BE2C (cell line): ENCODE data around the gene PLGLB1. TPM values are rescaled to one million over a fixed set of nuclear protein-coding genes. Genes with fewer than 3 reads are reported as not detected.
"Not testable (repeated sequence)": the region's sequence is repeated elsewhere in the genome, so short reads cannot be mapped to it uniquely, and the experiment has no call there.

Source experiments
- DNase-seq: peaks from one replicate; pipeline ENCODE4 v3.0.0-alpha.2; 2020
- H3K27me3 ChIP-seq: fragments of 250-450 bp; sonication (Bioruptor Pico); 2 replicates; pipeline ENCODE4 v1.5.1; 2020; ENCODE audit warnings: mild to moderate bottlenecking
- H3K36me3 ChIP-seq: fragments of 250-450 bp; sonication (Bioruptor Pico); 2 replicates; pipeline ENCODE4 v1.5.1; 2020; ENCODE audit warnings: mild to moderate bottlenecking
- H3K4me1 ChIP-seq: fragments of 250-450 bp; sonication (Bioruptor Pico); 2 replicates; pipeline ENCODE4 v1.5.1; 2020
- H3K4me3 ChIP-seq: 2 replicates; pipeline ENCODE4 v1.5.1; 2011; ENCODE audit warnings: low read depth, low read length
- H3K9me3 ChIP-seq: fragments of 250-450 bp; sonication (Bioruptor Pico); 2 replicates; pipeline ENCODE4 v1.5.1; 2020
- polyA plus RNA-seq: library from polyadenylated mRNA; unstranded; fragments of >200 nt; gene quantifications from one replicate; pipeline ENCODE4 v1.2.1, GENCODE V29; 2012; ENCODE audit warnings: low read depth, missing spikeins; ENCODE audit not compliant: insufficient read length, insufficient read depth

Gene PLGLB1
- polyA plus RNA-seq, result not detected

GRCh38 chr2:87021744-87022143 lies at the start of gene PLGLB1:
PLGLB1 (minus strand) TSS chr2:87021844; CDS start chr2:87021783, 61 bp downstream.
- not testable (repeated sequence) for DNase-seq, H3K4me1 ChIP-seq, H3K4me3 ChIP-seq, H3K36me3 ChIP-seq, H3K27me3 ChIP-seq, H3K9me3 ChIP-seq

- DNase-seq, result not testable (repeated sequence)
These were observed 42.7 kb upstream of the PLGLB1 start for GRCh38 chr2:87064305-87064704.

GRCh38 chr2:87063431-87063830 lies 41.8 kb upstream of the PLGLB1 start:
- not testable (repeated sequence) for H3K4me1 ChIP-seq, H3K4me3 ChIP-seq, H3K36me3 ChIP-seq, H3K27me3 ChIP-seq, H3K9me3 ChIP-seq, DNase-seq

More at GRCh38 chr2:87064305-87064704, 42.7 kb upstream of the PLGLB1 start:
- H3K4me1 ChIP-seq, H3K9me3 ChIP-seq, H3K4me3 ChIP-seq, H3K36me3 ChIP-seq, H3K27me3 ChIP-seq: not testable (repeated sequence)

GRCh38 chr2:87061519-87061918 lies 39.9 kb upstream of the PLGLB1 start:
- H3K4me3 ChIP-seq, H3K36me3 ChIP-seq, DNase-seq, H3K27me3 ChIP-seq, H3K9me3 ChIP-seq, H3K4me1 ChIP-seq: not testable (repeated sequence)

GRCh38 chr2:87057606-87058005 lies 36.0 kb upstream of the PLGLB1 start:
- not testable (repeated sequence) for H3K9me3 ChIP-seq, DNase-seq, H3K4me1 ChIP-seq, H3K27me3 ChIP-seq, H3K36me3 ChIP-seq, H3K4me3 ChIP-seq

GRCh38 chr2:87056843-87057242 lies 35.2 kb upstream of the PLGLB1 start:
- not testable (repeated sequence) for H3K27me3 ChIP-seq, H3K36me3 ChIP-seq, H3K9me3 ChIP-seq, DNase-seq, H3K4me3 ChIP-seq, H3K4me1 ChIP-seq

GRCh38 chr2:87056435-87056834 lies 34.8 kb upstream of the PLGLB1 start:
- not testable (repeated sequence) for H3K9me3 ChIP-seq, H3K4me1 ChIP-seq, DNase-seq, H3K4me3 ChIP-seq, H3K27me3 ChIP-seq, H3K36me3 ChIP-seq

- H3K4me3 ChIP-seq, H3K36me3 ChIP-seq, H3K27me3 ChIP-seq, DNase-seq, H3K4me1 ChIP-seq, H3K9me3 ChIP-seq: not testable (repeated sequence)
These were observed 32.7 kb upstream of the PLGLB1 start for GRCh38 chr2:87054375-87054774.

GRCh38 chr2:87041321-87041978 lies 19.8 kb upstream of the PLGLB1 start:
- H3K4me3 ChIP-seq, result not testable (repeated sequence)
- peak; percentile 11 for DNase-seq

GRCh38 chr2:87028607-87029006 lies 7.0 kb upstream of the PLGLB1 start:
- not testable (repeated sequence) for H3K36me3 ChIP-seq, H3K4me1 ChIP-seq, H3K9me3 ChIP-seq, H3K27me3 ChIP-seq, DNase-seq, H3K4me3 ChIP-seq

More at GRCh38 chr2:87041321-87041978, 19.8 kb upstream of the PLGLB1 start:
- not testable (repeated sequence) for H3K27me3 ChIP-seq, H3K36me3 ChIP-seq, H3K4me1 ChIP-seq, H3K9me3 ChIP-seq

GRCh38 chr2:87026816-87027215 lies 5.2 kb upstream of the PLGLB1 start:
- H3K27me3 ChIP-seq, DNase-seq, H3K4me3 ChIP-seq: not testable (repeated sequence)

GRCh38 chr2:87025927-87026326 lies 4.3 kb upstream of the PLGLB1 start:
- DNase-seq, H3K4me3 ChIP-seq, H3K4me1 ChIP-seq, H3K9me3 ChIP-seq, H3K27me3 ChIP-seq, H3K36me3 ChIP-seq: not testable (repeated sequence)

More at GRCh38 chr2:87026816-87027215, 5.2 kb upstream of the PLGLB1 start:
- H3K4me1 ChIP-seq, H3K36me3 ChIP-seq, H3K9me3 ChIP-seq: not testable (repeated sequence)

GRCh38 chr2:87023988-87024615 lies 2.5 kb upstream of the PLGLB1 start:
- H3K4me1 ChIP-seq, H3K36me3 ChIP-seq, H3K4me3 ChIP-seq, DNase-seq, H3K9me3 ChIP-seq, H3K27me3 ChIP-seq: not testable (repeated sequence)

- H3K4me3 ChIP-seq, H3K27me3 ChIP-seq, DNase-seq, H3K36me3 ChIP-seq, H3K9me3 ChIP-seq, H3K4me1 ChIP-seq: not testable (repeated sequence)
These were observed 601 bp downstream of the PLGLB1 start for GRCh38 chr2:87021043-87021442.

- not testable (repeated sequence) for H3K9me3 ChIP-seq, H3K4me1 ChIP-seq, H3K36me3 ChIP-seq, H3K27me3 ChIP-seq, H3K4me3 ChIP-seq, DNase-seq
These were observed 2.6 kb downstream of the PLGLB1 start for GRCh38 chr2:87019053-87019452.

GRCh38 chr2:87014489-87015169 lies 7.0 kb downstream of the PLGLB1 start:
- H3K4me3 ChIP-seq, H3K9me3 ChIP-seq, H3K36me3 ChIP-seq, H3K27me3 ChIP-seq, H3K4me1 ChIP-seq, DNase-seq: not testable (repeated sequence)
